ENCODE data around the gene DNAH17.

- TF ChIP-seq CTCF (IDR thresholded peaks at IDR 0.05) (peak; percentile 33 to 78 (median 68)), POLR2A (IDR thresholded peaks at IDR 0.05) (no peak)
Observed at GRCh38 chr17:78497115-78497540, 80.1 kb downstream of the DNAH17 start.
